Measurements from ENCODE around the gene PTPN14. TPM values are rescaled to one million over a fixed set of nuclear protein-coding genes. Genes with fewer than 3 reads are reported as not detected.
A peak's percentile ranks its signal among the peaks of the same experiment; 100 is the strongest.

Gene PTPN14
- polyA plus RNA-seq, 1 donor from 2014 or later: 0.07 TPM

DNA sequence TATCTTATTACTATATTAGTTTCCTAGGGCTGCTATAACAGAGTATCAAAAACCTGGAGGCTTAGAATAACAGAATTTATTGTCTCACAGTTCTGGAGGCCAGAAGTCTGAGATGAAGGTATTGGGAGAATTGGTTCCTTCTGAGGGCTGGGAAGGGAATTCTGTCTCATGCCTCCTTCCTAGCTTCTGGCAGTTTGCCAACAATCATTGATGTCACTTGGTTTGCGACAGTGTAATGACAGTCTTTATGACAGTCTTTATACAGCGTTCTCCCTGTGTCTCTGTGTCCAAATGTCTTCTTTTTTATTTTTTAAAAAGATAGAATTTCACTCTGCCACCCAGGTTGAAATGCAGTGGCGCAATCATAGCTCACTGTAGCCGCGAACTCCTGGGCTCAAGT is 35.8 kb upstream of the PTPN14 start:
- Histone ChIP-seq H3K4me2 (ENCODE audit: low read length) (no peak overlapping the region), H3K27ac (ENCODE audit: low read length) (no peak overlapping the region), H2AFZ (ENCODE audit: low read depth, low read length) (no peak overlapping the region), H3K36me3 (ENCODE audit: insufficient read depth, low read length) (no peaks in the 10 kb centered on the region), H3K9me2 (ENCODE audit: insufficient read depth, low read length) (no peaks in the 10 kb centered on the region), H4K20me1 (ENCODE audit: insufficient read depth) (no peaks in the 10 kb centered on the region), H3K79me2 (replicated peaks; ENCODE audit: insufficient read depth, low read length) (no peaks in the 10 kb centered on the region), H3K27me3 (ENCODE audit: insufficient read depth, low read depth, low read length) (no peaks in the 10 kb centered on the region), H3K4me3 (ENCODE audit: low read length) (no peak overlapping the region), H3K9ac (ENCODE audit: low read length) (no peak overlapping the region), H3K9me3 (ENCODE audit: low read length) (no peaks in the 10 kb centered on the region), H3F3A (ENCODE audit: insufficient read depth, low read length, poor library complexity, severe bottlenecking) (no peaks in the 10 kb centered on the region)
- no peak for TF ChIP-seq SMC3 (conservative IDR thresholded peaks at IDR 0.05; ENCODE audit: poor library complexity)

DNA sequence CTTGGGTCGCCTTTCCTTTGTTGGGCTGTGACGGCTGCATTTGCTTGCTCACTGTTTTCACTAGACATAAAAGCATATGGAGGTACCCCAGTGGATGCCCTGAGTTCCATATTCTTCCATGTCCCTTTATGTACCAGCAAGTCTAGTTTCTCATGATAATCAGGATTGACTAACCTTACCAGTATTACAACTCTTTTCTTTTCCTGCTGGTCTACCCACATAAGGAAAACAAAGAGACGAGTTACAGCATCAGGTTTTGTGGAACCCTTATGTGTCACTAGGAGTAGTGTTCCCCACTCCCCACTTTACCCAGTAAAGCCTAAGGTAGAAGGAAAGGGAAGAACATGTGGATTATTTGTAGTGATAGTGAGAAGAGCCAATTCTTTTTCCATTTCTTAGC is 35.2 kb upstream of the PTPN14 start:
- Histone ChIP-seq H3K9me3 (ENCODE audit: low read length) (no peaks in the 10 kb centered on the region), H4K20me1 (ENCODE audit: insufficient read depth) (no peaks in the 10 kb centered on the region), H3K9me2 (ENCODE audit: insufficient read depth, low read length) (no peaks in the 10 kb centered on the region), H3K27me3 (ENCODE audit: insufficient read depth, low read depth, low read length) (no peaks in the 10 kb centered on the region), H3K4me3 (ENCODE audit: low read length) (no peak overlapping the region), H3K4me2 (ENCODE audit: low read length) (no peak overlapping the region), H3K36me3 (ENCODE audit: insufficient read depth, low read length) (no peaks in the 10 kb centered on the region), H3K9ac (ENCODE audit: low read length) (no peak overlapping the region), H2AFZ (ENCODE audit: low read depth, low read length) (no peak overlapping the region), H3F3A (ENCODE audit: insufficient read depth, low read length, poor library complexity, severe bottlenecking) (no peaks in the 10 kb centered on the region), H3K27ac (ENCODE audit: low read length) (no peak overlapping the region), H3K79me2 (replicated peaks; ENCODE audit: insufficient read depth, low read length) (no peaks in the 10 kb centered on the region)
- no peak for TF ChIP-seq TAF1 (IDR thresholded peaks at IDR 0.05; ENCODE audit: low read depth)
- TF ChIP-seq, protein P1, sequence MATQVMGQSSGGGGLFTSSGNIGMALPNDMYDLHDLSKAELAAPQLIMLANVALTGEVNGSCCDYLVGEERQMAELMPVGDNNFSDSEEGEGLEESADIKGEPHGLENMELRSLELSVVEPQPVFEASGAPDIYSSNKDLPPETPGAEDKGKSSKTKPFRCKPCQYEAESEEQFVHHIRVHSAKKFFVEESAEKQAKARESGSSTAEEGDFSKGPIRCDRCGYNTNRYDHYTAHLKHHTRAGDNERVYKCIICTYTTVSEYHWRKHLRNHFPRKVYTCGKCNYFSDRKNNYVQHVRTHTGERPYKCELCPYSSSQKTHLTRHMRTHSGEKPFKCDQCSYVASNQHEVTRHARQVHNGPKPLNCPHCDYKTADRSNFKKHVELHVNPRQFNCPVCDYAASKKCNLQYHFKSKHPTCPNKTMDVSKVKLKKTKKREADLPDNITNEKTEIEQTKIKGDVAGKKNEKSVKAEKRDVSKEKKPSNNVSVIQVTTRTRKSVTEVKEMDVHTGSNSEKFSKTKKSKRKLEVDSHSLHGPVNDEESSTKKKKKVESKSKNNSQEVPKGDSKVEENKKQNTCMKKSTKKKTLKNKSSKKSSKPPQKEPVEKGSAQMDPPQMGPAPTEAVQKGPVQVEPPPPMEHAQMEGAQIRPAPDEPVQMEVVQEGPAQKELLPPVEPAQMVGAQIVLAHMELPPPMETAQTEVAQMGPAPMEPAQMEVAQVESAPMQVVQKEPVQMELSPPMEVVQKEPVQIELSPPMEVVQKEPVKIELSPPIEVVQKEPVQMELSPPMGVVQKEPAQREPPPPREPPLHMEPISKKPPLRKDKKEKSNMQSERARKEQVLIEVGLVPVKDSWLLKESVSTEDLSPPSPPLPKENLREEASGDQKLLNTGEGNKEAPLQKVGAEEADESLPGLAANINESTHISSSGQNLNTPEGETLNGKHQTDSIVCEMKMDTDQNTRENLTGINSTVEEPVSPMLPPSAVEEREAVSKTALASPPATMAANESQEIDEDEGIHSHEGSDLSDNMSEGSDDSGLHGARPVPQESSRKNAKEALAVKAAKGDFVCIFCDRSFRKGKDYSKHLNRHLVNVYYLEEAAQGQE (IDR thresholded peaks at IDR 0.05; ENCODE audit: borderline replicate concordance): no peak

DNA sequence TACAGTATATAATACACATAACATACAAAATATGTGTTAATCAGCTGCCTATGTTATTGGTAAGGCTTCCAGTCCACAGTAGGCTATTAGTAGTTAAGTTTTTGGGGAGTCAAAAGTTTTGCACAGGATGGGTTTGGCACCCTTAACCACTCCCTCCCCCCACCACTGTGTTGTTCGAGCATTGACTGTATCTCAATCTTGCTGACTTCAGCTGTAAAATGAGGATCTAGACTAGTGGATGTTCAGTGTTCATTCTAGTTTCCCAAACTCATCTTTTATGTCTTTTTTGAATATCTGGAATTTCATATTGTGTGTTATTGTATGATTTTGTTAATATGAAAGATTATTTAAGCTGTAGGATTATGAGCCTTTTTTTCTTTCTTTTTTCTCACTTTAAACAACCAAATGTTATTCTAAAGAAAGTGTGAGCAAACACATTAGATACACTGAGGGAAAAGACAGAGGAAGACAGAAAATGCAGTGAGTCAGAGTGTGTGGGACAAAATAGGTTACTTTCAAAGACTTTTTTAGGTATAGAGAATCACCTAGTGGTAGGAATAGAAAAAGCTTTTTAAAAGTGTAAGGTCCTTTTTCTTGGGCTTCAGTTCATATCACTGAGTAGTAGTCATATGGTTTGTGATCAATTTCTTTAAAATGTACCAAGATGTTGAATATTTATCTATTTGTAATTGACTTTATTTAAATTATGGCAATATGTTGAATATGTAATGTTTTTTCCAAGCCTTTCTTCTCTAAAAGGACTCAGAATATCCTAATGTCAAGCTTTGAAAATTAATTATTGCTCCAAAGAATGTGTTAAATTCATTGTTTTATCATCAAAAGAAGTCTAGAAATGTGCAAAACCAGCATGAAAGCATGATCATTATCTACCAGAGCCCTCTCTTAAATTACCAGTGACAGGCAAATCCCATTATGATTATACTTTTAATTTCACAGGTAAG is 33.7 kb upstream of the PTPN14 start:
- Histone ChIP-seq H3K9ac (ENCODE audit: low read length) (no peak overlapping the region), H3K9me2 (ENCODE audit: insufficient read depth, low read length) (no peaks in the 10 kb centered on the region), H3K9me3 (ENCODE audit: low read length) (no peaks in the 10 kb centered on the region), H3K27me3 (ENCODE audit: insufficient read depth, low read depth, low read length) (no peaks in the 10 kb centered on the region), H3K4me3 (ENCODE audit: low read length) (no peak overlapping the region), H4K20me1 (ENCODE audit: insufficient read depth) (no peaks in the 10 kb centered on the region), H3F3A (ENCODE audit: insufficient read depth, low read length, poor library complexity, severe bottlenecking) (no peaks in the 10 kb centered on the region), H3K27ac (ENCODE audit: low read length) (no peak overlapping the region), H3K4me2 (ENCODE audit: low read length) (no peak overlapping the region), H3K36me3 (ENCODE audit: insufficient read depth, low read length) (no peaks in the 10 kb centered on the region), H2AFZ (ENCODE audit: low read depth, low read length) (no peak overlapping the region), H3K79me2 (replicated peaks; ENCODE audit: insufficient read depth, low read length) (no peaks in the 10 kb centered on the region)
- TF ChIP-seq SMC3 (conservative IDR thresholded peaks at IDR 0.05; ENCODE audit: poor library complexity): peak; percentile 52
- TF ChIP-seq, protein P1 (IDR thresholded peaks at IDR 0.05; ENCODE audit: borderline replicate concordance): no peak
- TF ChIP-seq, protein P2, sequence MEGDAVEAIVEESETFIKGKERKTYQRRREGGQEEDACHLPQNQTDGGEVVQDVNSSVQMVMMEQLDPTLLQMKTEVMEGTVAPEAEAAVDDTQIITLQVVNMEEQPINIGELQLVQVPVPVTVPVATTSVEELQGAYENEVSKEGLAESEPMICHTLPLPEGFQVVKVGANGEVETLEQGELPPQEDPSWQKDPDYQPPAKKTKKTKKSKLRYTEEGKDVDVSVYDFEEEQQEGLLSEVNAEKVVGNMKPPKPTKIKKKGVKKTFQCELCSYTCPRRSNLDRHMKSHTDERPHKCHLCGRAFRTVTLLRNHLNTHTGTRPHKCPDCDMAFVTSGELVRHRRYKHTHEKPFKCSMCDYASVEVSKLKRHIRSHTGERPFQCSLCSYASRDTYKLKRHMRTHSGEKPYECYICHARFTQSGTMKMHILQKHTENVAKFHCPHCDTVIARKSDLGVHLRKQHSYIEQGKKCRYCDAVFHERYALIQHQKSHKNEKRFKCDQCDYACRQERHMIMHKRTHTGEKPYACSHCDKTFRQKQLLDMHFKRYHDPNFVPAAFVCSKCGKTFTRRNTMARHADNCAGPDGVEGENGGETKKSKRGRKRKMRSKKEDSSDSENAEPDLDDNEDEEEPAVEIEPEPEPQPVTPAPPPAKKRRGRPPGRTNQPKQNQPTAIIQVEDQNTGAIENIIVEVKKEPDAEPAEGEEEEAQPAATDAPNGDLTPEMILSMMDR (IDR thresholded peaks at IDR 0.05; ENCODE audit: poor library complexity, severe bottlenecking): peak; percentile 56
- TF ChIP-seq RAD21 (conservative IDR thresholded peaks at IDR 0.05): peak; percentile 63

All from neural cell (in vitro differentiated cells).